Dendritic cell treated with granulocyte-macrophage colony-stimulating factor and Interleukin-4, amounts not matched to agents 40 ng/mL and 50 ng/mL, for 4 days (primary cell): ENCODE data around the gene PDGFRB.

Source experiments
- H3K27ac Mint-ChIP-seq: one replicate; pipeline ENCODE4 v1.8.0; 2022; ENCODE audit warnings: mild to moderate bottlenecking, mixed read lengths
- H3K27me3 Mint-ChIP-seq: one replicate; pipeline ENCODE4 v1.8.0; 2022; ENCODE audit warnings: mild to moderate bottlenecking, mixed read lengths
- H3K36me3 Mint-ChIP-seq: one replicate; pipeline ENCODE4 v1.8.0; 2022; ENCODE audit warnings: low read depth, mixed read lengths
- H3K4me1 Mint-ChIP-seq: one replicate; pipeline ENCODE4 v1.8.0; 2022; ENCODE audit warnings: low read depth, mixed read lengths
- H3K4me3 Mint-ChIP-seq: one replicate; pipeline ENCODE4 v1.8.0; 2022; ENCODE audit warnings: mild to moderate bottlenecking, moderate library complexity, mixed read lengths
- H3K9me3 Mint-ChIP-seq: one replicate; pipeline ENCODE4 v1.8.0; 2022; ENCODE audit warnings: mixed read lengths
- intact Hi-C: fragments of 100-400 bp; cut with micrococcal nuclease; formaldehyde crosslinking; loops from one replicate; pipeline ENCODE4 v1.15.0; 2022

PDGFRB gene

GRCh38 chr5:150163547-150164059 is 8.0 kb upstream of the PDGFRB start:
- Mint-ChIP-seq H3K4me3 (no peak overlapping the region), H3K27me3 (peaks cover 37% of the 10 kb centered on the region), H3K9me3 (no peaks in the 10 kb centered on the region), H3K36me3 (no peaks in the 10 kb centered on the region), H3K4me1 (peaks cover 39% of the 10 kb centered on the region), H3K27ac (peak overlapping the region; percentile 67)
- intact Hi-C loops: no loop called here

- intact Hi-C loops: no loop called here
- peaks cover 38% of the 10 kb centered on the region for H3K4me1 Mint-ChIP-seq
- no peak overlapping the region for H3K4me3 Mint-ChIP-seq
- peaks cover 33% of the 10 kb centered on the region for H3K27me3 Mint-ChIP-seq
- no peaks in the 10 kb centered on the region for H3K9me3 Mint-ChIP-seq
- no peaks in the 10 kb centered on the region for H3K36me3 Mint-ChIP-seq
- no peak overlapping the region for H3K27ac Mint-ChIP-seq
Measured at GRCh38 chr5:150163035-150163434, 7.4 kb upstream of the PDGFRB start.

GRCh38 chr5:150162142-150162513 is 6.5 kb upstream of the PDGFRB start:
- Mint-ChIP-seq H3K27ac (no peak overlapping the region), H3K36me3 (no peaks in the 10 kb centered on the region), H3K9me3 (no peaks in the 10 kb centered on the region), H3K27me3 (peaks cover 32% of the 10 kb centered on the region), H3K4me1 (peaks cover 34% of the 10 kb centered on the region), H3K4me3 (no peak overlapping the region)
- intact Hi-C loops: no loop called here

- intact Hi-C loops: loop anchor here (1.0 kb wide), 1 partner anchor 57 kb away; no protein-coding TSS in a partner anchor
- H3K9me3 Mint-ChIP-seq: no peaks in the 10 kb centered on the region
- H3K4me1 Mint-ChIP-seq: peaks cover 34% of the 10 kb centered on the region
- no peak overlapping the region for H3K4me3 Mint-ChIP-seq
- no peak overlapping the region for H3K27ac Mint-ChIP-seq
- H3K36me3 Mint-ChIP-seq: no peaks in the 10 kb centered on the region
- peaks cover 37% of the 10 kb centered on the region for H3K27me3 Mint-ChIP-seq
Measured at GRCh38 chr5:150161242-150162141, 5.8 kb upstream of the PDGFRB start.

GRCh38 chr5:150160448-150161081 is 4.9 kb upstream of the PDGFRB start:
- no peak overlapping the region for H3K27ac Mint-ChIP-seq
- intact Hi-C loops: loop anchor here (1.0 kb wide), 1 partner anchor 58 kb away; no protein-coding TSS in a partner anchor
- peaks cover 43% of the 10 kb centered on the region for H3K4me1 Mint-ChIP-seq
- H3K27me3 Mint-ChIP-seq: peaks cover 37% of the 10 kb centered on the region
- H3K9me3 Mint-ChIP-seq: no peaks in the 10 kb centered on the region
- H3K4me3 Mint-ChIP-seq: no peak overlapping the region
- H3K36me3 Mint-ChIP-seq: no peaks in the 10 kb centered on the region

GRCh38 chr5:150159741-150160179 is 4.1 kb upstream of the PDGFRB start:
- Mint-ChIP-seq H3K9me3 (no peaks in the 10 kb centered on the region), H3K4me1 (peaks cover 49% of the 10 kb centered on the region), H3K27ac (no peak overlapping the region), H3K27me3 (peaks cover 37% of the 10 kb centered on the region), H3K4me3 (no peak overlapping the region), H3K36me3 (no peaks in the 10 kb centered on the region)
- intact Hi-C loops: no loop called here

GRCh38 chr5:150159031-150159430 is 3.4 kb upstream of the PDGFRB start:
- peaks cover 48% of the 10 kb centered on the region for H3K4me1 Mint-ChIP-seq
- H3K27me3 Mint-ChIP-seq: peaks cover 38% of the 10 kb centered on the region
- no peak overlapping the region for H3K4me3 Mint-ChIP-seq
- H3K36me3 Mint-ChIP-seq: no peaks in the 10 kb centered on the region
- intact Hi-C loops: no loop called here
- no peak overlapping the region for H3K27ac Mint-ChIP-seq
- H3K9me3 Mint-ChIP-seq: no peaks in the 10 kb centered on the region

- no peaks in the 10 kb centered on the region for H3K9me3 Mint-ChIP-seq
- H3K27ac Mint-ChIP-seq: no peak overlapping the region
- H3K4me3 Mint-ChIP-seq: no peak overlapping the region
- intact Hi-C loops: no loop called here
- peaks cover 44% of the 10 kb centered on the region for H3K27me3 Mint-ChIP-seq
- H3K36me3 Mint-ChIP-seq: no peaks in the 10 kb centered on the region
- peaks cover 48% of the 10 kb centered on the region for H3K4me1 Mint-ChIP-seq
Measured at GRCh38 chr5:150158170-150158949, 2.7 kb upstream of the PDGFRB start.

GRCh38 chr5:150157168-150157567 is 1.5 kb upstream of the PDGFRB start:
- Mint-ChIP-seq H3K4me3 (no peak overlapping the region), H3K4me1 (peaks cover 36% of the 10 kb centered on the region), H3K9me3 (no peaks in the 10 kb centered on the region), H3K27ac (no peak overlapping the region), H3K27me3 (peaks cover 44% of the 10 kb centered on the region), H3K36me3 (no peaks in the 10 kb centered on the region)
- intact Hi-C loops: no loop called here

GRCh38 chr5:150156540-150156939 is 895 bp upstream of the PDGFRB start:
- Mint-ChIP-seq H3K4me1 (peaks cover 31% of the 10 kb centered on the region), H3K27ac (no peak overlapping the region), H3K4me3 (no peak overlapping the region), H3K36me3 (no peaks in the 10 kb centered on the region), H3K9me3 (no peaks in the 10 kb centered on the region), H3K27me3 (peaks cover 44% of the 10 kb centered on the region)
- intact Hi-C loops: no loop called here

- H3K4me1 Mint-ChIP-seq: peaks cover 29% of the 10 kb centered on the region
- peaks cover 44% of the 10 kb centered on the region for H3K27me3 Mint-ChIP-seq
- no peaks in the 10 kb centered on the region for H3K9me3 Mint-ChIP-seq
- no peaks in the 10 kb centered on the region for H3K36me3 Mint-ChIP-seq
- no peak overlapping the region for H3K27ac Mint-ChIP-seq
- H3K4me3 Mint-ChIP-seq: peak overlapping the region; percentile 61
- intact Hi-C loops: no loop called here
Measured at GRCh38 chr5:150156027-150156368, 353 bp upstream of the PDGFRB start.

- Mint-ChIP-seq H3K27ac (no peak overlapping the region), H3K4me1 (peaks cover 29% of the 10 kb centered on the region), H3K4me3 (no peak overlapping the region), H3K27me3 (peaks cover 44% of the 10 kb centered on the region), H3K36me3 (no peaks in the 10 kb centered on the region), H3K9me3 (no peaks in the 10 kb centered on the region)
- intact Hi-C loops: no loop called here
Measured at GRCh38 chr5:150154618-150155128, 972 bp downstream of the PDGFRB start.

- peaks cover 44% of the 10 kb centered on the region for H3K27me3 Mint-ChIP-seq
- no peaks in the 10 kb centered on the region for H3K36me3 Mint-ChIP-seq
- H3K9me3 Mint-ChIP-seq: no peaks in the 10 kb centered on the region
- no peak overlapping the region for H3K27ac Mint-ChIP-seq
- peaks cover 29% of the 10 kb centered on the region for H3K4me1 Mint-ChIP-seq
- H3K4me3 Mint-ChIP-seq: no peak overlapping the region
- intact Hi-C loops: no loop called here
Measured at GRCh38 chr5:150153957-150154617, 1.6 kb downstream of the PDGFRB start.
